PFSK-1 (cell line): ENCODE results near the gene C5orf22.

Experiments
- POLR2AphosphoS5 ChIP-seq: IDR thresholded peaks from 2 replicates; pipeline ENCODE4 v1.6.1; 2012; ENCODE audit warnings: low read depth, mild to moderate bottlenecking, control low read depth, low read length, moderate library complexity
- SIN3A ChIP-seq: IDR thresholded peaks from 2 replicates; pipeline ENCODE4 v1.6.1; 2012; ENCODE audit warnings: mild to moderate bottlenecking, low read length, moderate library complexity, borderline replicate concordance; ENCODE audit not compliant: insufficient read depth

GRCh38 chr5:31492869-31493268 is 39.2 kb upstream of the C5orf22 start:
- no peak for TF ChIP-seq SIN3A
- no peak for TF ChIP-seq POLR2AphosphoS5
